ENCODE measurements around the gene TRAF7.

Gene TRAF7

GRCh38 chr16:2174396-2175131 lies 19.0 kb downstream of the TRAF7 start:
- Histone ChIP-seq H3K4me1 (ENCODE audit: insufficient read depth, low read length) (no peaks in the 10 kb centered on the region), H3K9me3 (ENCODE audit: control insufficient read depth, insufficient read depth, low read length) (no peaks in the 10 kb centered on the region), H3K9ac (ENCODE audit: low read depth, low read length) (no peak overlapping the region), H3K36me3 (ENCODE audit: insufficient read depth, low read length) (no peaks in the 10 kb centered on the region)

GRCh38 chr16:2175454-2175853 lies 19.9 kb downstream of the TRAF7 start:
- no peaks in the 10 kb centered on the region for H3K4me1 ChIP-seq (ENCODE audit: insufficient read depth, low read length)
- no peaks in the 10 kb centered on the region for H3K36me3 ChIP-seq (ENCODE audit: insufficient read depth, low read length)
- no peak overlapping the region for H3K9ac ChIP-seq (ENCODE audit: low read depth, low read length)
- H3K9me3 ChIP-seq (ENCODE audit: control insufficient read depth, insufficient read depth, low read length): no peaks in the 10 kb centered on the region

DNA sequence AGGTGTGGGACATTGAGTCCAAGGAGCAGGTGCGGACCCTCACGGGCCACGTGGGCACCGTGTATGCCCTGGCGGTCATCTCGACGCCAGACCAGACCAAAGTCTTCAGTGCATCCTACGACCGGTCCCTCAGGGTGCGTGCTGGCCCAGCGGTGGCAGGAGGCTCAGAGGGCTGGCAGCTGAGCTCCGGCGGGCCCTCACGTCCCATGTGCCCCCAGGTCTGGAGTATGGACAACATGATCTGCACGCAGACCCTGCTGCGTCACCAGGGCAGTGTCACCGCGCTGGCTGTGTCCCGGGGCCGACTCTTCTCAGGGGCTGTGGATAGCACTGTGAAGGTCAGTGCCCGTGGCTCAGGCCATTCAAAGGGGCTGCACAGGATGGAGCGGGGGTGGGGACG lies 20.5 kb downstream of the TRAF7 start:
- Histone ChIP-seq H3K9me3 (ENCODE audit: control insufficient read depth, insufficient read depth, low read length) (no peaks in the 10 kb centered on the region), H3K36me3 (ENCODE audit: insufficient read depth, low read length) (no peaks in the 10 kb centered on the region), H3K4me1 (ENCODE audit: insufficient read depth, low read length) (no peaks in the 10 kb centered on the region), H3K9ac (ENCODE audit: low read depth, low read length) (no peak overlapping the region)

DNA sequence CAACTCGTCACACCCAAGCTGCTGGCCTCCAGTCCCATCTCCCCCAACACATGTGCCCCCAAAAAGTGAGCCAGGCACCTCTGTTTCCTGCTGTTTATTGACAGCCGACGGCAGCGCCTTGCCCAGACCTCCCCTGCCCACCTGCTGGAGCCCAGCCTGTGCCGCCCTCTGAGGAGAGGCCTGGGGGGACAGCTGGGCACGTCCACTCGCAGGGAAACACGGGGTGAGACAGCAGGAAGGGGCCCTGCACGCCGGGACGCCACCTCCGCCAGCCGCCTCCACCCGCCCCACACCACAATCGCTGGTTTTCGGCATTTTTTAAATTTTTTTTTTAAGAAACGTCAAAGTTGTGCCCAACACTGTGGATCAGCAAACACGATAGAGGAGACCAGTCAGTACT lies 21.5 kb downstream of the TRAF7 start:
- no peaks in the 10 kb centered on the region for H3K4me1 ChIP-seq (ENCODE audit: insufficient read depth, low read length)
- H3K9me3 ChIP-seq (ENCODE audit: control insufficient read depth, insufficient read depth, low read length): no peaks in the 10 kb centered on the region
- H3K9ac ChIP-seq (ENCODE audit: low read depth, low read length): no peak overlapping the region
- no peaks in the 10 kb centered on the region for H3K36me3 ChIP-seq (ENCODE audit: insufficient read depth, low read length)

DNA sequence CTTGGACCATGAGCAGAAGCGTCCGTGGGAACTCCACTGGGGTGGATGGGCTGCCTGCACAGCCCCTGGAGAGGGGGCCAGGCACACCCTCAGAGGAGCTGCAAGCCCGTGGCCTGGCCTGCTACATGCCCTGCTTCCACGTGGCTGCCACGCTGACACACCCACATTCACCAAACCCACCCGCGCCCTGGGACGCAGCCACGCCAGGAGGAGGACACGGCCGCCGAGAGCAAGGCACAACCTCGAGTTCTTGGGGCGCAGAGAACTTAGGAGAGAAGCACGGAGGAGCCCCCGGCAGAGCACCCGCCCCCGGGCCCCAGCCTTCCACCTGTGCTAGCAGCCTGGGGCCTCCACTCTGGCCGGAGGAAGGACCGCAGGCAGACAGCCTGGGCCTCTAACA lies 22.0 kb downstream of the TRAF7 start:
- no peaks in the 10 kb centered on the region for H3K36me3 ChIP-seq (ENCODE audit: insufficient read depth, low read length)
- no peaks in the 10 kb centered on the region for H3K4me1 ChIP-seq (ENCODE audit: insufficient read depth, low read length)
- no peaks in the 10 kb centered on the region for H3K9me3 ChIP-seq (ENCODE audit: control insufficient read depth, insufficient read depth, low read length)
- no peak overlapping the region for H3K9ac ChIP-seq (ENCODE audit: low read depth, low read length)

DNA sequence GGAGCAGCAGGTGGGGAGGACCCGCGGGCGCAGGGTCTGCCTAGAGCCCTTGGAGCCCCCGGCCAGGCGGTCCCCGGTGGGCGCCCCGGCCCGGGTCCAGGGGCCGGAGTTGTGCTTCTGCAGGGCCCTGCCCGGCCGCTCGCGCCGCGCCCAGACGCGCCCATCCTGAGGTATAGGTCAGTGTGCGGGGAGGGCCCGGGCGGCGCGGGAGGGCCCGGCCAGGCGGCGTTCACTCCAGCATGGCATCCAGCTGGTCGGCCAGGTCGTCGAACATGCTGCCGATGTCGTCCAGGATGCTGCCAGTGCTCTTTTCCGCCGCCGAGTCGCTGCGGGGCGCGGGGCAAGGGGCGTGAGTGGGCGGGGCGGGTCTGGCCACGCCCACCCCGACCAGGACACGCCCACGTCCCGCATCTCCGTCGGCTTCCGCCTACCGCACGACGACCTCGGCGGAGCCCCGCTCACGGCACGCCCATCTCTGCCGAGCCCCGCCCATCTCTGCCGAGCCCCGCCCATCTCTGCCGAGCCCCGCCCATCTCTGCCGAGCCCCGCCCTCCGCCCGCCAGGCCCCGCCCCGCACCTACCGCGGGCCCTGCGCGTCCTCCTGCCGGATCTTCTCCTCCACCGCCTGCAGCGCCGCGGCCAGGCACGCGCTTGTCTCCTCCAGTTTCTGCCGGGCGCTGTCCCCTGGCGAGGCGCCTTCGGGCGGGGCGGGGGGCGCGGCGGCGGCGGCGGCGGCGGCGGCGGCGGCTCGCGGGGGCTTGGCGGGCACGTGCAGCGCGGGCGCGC lies 22.9 kb downstream of the TRAF7 start:
- Histone ChIP-seq H3K9me3 (ENCODE audit: control insufficient read depth, insufficient read depth, low read length) (no peaks in the 10 kb centered on the region), H3K4me1 (ENCODE audit: insufficient read depth, low read length) (no peaks in the 10 kb centered on the region), H3K36me3 (ENCODE audit: insufficient read depth, low read length) (no peaks in the 10 kb centered on the region)

GRCh38 chr16:2179107-2179501 lies 23.5 kb downstream of the TRAF7 start:
- Histone ChIP-seq H3K9ac (ENCODE audit: low read depth, low read length) (no peak overlapping the region), H3K9me3 (ENCODE audit: control insufficient read depth, insufficient read depth, low read length) (no peaks in the 10 kb centered on the region), H3K4me1 (ENCODE audit: insufficient read depth, low read length) (no peaks in the 10 kb centered on the region), H3K36me3 (ENCODE audit: insufficient read depth, low read length) (no peaks in the 10 kb centered on the region)

More for the DNA sequence above, 22.9 kb downstream of the TRAF7 start:
- H3K9ac ChIP-seq (ENCODE audit: low read depth, low read length): no peak overlapping the region; the same call in 1 of the 2 replicates

DNA sequence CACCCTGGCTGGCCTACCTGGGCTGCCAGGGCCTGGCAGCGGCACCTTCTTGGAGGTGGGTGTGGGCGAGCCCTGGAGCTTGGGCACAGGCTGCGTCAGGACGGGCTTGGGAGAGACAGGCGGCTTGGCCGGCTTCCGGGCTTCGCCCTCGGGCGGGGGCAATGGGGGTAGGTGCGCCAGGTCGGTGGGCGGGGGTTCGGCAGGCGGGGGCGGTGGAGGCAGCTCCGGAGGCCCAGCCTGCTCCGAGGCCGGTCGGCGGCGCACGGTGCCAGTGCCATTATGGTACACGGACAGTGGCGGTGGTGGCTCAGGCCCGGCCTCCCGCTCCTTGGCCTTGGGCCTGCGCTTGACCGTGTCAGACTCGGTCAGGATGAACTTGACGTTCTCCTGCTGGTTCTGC lies 24.0 kb downstream of the TRAF7 start:
- no peak overlapping the region for H3K9ac ChIP-seq (ENCODE audit: low read depth, low read length)
- no peaks in the 10 kb centered on the region for H3K36me3 ChIP-seq (ENCODE audit: insufficient read depth, low read length)
- H3K4me1 ChIP-seq (ENCODE audit: insufficient read depth, low read length): no peaks in the 10 kb centered on the region
- H3K9me3 ChIP-seq (ENCODE audit: control insufficient read depth, insufficient read depth, low read length): no peaks in the 10 kb centered on the region

DNA sequence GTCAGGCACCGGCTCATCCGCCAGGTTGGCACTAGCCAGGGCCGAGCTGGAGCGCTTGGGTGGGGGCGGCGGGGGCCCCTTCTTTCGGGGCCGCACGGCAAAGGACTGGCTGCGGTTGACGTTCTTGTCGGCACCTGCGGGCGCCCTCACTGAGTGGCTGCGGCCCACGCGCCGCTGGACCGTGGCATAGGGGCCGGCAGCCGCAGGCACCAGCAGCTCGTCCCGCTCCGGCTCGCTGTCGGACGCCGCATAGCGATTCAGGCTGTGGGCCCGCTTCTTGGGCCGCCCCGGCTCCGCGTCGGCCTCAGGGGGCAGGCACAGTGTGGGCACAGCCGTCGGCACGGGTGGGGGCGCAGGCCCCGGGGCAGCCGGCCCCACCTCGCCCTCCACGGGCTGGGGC lies 24.9 kb downstream of the TRAF7 start:
- Histone ChIP-seq H3K4me1 (ENCODE audit: insufficient read depth, low read length) (no peaks in the 10 kb centered on the region), H3K9ac (ENCODE audit: low read depth, low read length) (no peak overlapping the region), H3K9me3 (ENCODE audit: control insufficient read depth, insufficient read depth, low read length) (no peaks in the 10 kb centered on the region), H3K36me3 (ENCODE audit: insufficient read depth, low read length) (no peaks in the 10 kb centered on the region)

- no peaks in the 10 kb centered on the region for H3K4me1 ChIP-seq (ENCODE audit: insufficient read depth, low read length)
- no peak overlapping the region for H3K9ac ChIP-seq (ENCODE audit: low read depth, low read length)
- no peaks in the 10 kb centered on the region for H3K36me3 ChIP-seq (ENCODE audit: insufficient read depth, low read length)
- no peaks in the 10 kb centered on the region for H3K9me3 ChIP-seq (ENCODE audit: control insufficient read depth, insufficient read depth, low read length)
Measured at GRCh38 chr16:2180962-2181923, 25.7 kb downstream of the TRAF7 start.

GRCh38 chr16:2181952-2182351 lies 26.4 kb downstream of the TRAF7 start:
- Histone ChIP-seq H3K4me1 (ENCODE audit: insufficient read depth, low read length) (no peaks in the 10 kb centered on the region), H3K9ac (ENCODE audit: low read depth, low read length) (no peak overlapping the region), H3K9me3 (ENCODE audit: control insufficient read depth, insufficient read depth, low read length) (no peaks in the 10 kb centered on the region), H3K36me3 (ENCODE audit: insufficient read depth, low read length) (no peaks in the 10 kb centered on the region)

DNA sequence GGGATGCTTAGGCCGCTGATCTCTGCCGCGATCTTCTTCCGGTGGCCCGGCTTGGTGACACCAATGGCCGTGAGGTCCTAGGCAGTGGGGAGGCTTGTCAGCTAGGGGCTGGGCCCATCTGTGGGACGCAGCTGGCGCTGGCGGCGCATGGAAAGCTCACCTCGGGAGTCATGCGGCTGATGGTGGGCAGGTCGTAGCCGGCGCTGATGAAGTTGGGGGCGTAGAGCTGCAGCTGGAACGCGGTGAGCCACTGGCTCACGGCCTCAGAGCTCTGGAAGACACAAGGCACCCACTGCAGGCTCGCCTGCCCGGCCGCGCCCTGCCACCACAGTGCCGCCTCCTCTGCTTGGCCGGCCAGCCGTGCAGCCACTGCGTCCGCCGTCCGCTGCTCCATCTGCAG lies 28.1 kb downstream of the TRAF7 start:
- no peak overlapping the region for H3K9ac ChIP-seq (ENCODE audit: low read depth, low read length)
- no peaks in the 10 kb centered on the region for H3K9me3 ChIP-seq (ENCODE audit: control insufficient read depth, insufficient read depth, low read length)
- no peaks in the 10 kb centered on the region for H3K4me1 ChIP-seq (ENCODE audit: insufficient read depth, low read length)
- no peaks in the 10 kb centered on the region for H3K36me3 ChIP-seq (ENCODE audit: insufficient read depth, low read length)

GRCh38 chr16:2184346-2184745 lies 28.8 kb downstream of the TRAF7 start:
- H3K9me3 ChIP-seq (ENCODE audit: control insufficient read depth, insufficient read depth, low read length): no peaks in the 10 kb centered on the region
- H3K4me1 ChIP-seq (ENCODE audit: insufficient read depth, low read length): no peaks in the 10 kb centered on the region
- no peak overlapping the region for H3K9ac ChIP-seq (ENCODE audit: low read depth, low read length)
- H3K36me3 ChIP-seq (ENCODE audit: insufficient read depth, low read length): no peaks in the 10 kb centered on the region

DNA sequence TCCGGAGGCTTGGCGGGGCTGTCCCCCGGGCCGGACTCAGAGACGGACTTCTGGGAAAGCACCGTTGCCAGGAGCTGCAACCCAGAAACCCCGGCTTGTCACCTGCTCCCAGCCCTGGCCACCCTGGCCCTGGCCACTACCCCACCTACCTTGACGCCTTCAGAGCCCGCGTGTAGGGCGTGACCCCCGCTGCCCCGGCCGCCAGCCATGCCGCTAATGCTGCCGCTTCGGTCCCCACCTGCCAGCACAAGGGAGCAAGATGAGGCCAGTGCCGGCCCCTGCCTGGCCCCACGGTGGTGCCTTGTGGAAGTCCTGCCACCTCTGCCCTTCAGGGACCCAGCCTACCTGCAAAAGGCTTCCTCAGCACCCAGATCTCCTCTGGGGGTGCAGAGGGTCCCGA lies 29.4 kb downstream of the TRAF7 start:
- Histone ChIP-seq H3K4me1 (ENCODE audit: insufficient read depth, low read length) (no peaks in the 10 kb centered on the region), H3K9ac (ENCODE audit: low read depth, low read length) (no peak overlapping the region), H3K36me3 (ENCODE audit: insufficient read depth, low read length) (no peaks in the 10 kb centered on the region), H3K9me3 (ENCODE audit: control insufficient read depth, insufficient read depth, low read length) (no peaks in the 10 kb centered on the region)

All from ES-I3 (cell line).